Measurements from ENCODE around the gene TBC1D10A. TPM values are rescaled to one million over a fixed set of nuclear protein-coding genes. Genes with fewer than 3 reads are reported as not detected.

The TBC1D10A gene
- total RNA-seq, 1 experiment from 2014 or later = 21.6 TPM

DNA sequence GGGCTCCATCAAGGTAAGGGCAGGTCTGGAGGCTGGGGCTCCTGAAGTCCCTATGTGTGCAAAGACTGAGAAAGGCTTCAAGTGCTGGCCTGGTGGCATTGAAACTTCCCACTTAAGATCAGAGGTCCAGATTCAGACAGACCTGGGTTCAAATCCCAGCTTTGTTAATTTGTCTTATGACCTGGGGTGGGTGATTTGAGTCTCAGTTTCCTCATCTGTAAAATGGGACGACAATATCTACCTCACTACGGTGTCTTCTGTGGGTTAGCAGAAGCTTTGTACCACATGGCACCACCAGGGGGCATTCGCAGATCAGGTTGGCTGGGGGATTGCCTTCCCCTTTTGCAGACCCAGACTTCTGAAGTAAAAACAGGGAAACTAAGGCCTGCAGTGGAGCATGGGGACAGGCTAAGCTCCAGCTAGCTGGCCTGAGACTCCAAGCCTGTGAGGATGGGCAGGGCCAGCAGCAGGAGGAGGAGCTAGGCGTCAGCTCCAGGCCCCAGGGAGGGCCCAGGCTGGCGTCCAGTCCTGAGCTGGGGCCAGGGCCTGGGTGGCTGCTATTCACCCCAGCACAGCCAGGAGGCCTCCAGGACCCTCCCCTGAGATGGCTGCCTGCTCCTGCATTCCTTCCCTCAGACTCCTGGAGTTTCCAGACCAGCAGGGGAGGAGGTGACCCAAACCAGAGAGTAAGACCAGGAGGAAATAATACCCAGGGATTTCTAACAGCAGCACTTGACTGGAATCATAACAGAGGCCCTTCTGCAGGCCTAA lies 38.9 kb downstream of the TBC1D10A start:
- peak; percentile 86 for DNase-seq (ENCODE audit: low read depth)

DNA sequence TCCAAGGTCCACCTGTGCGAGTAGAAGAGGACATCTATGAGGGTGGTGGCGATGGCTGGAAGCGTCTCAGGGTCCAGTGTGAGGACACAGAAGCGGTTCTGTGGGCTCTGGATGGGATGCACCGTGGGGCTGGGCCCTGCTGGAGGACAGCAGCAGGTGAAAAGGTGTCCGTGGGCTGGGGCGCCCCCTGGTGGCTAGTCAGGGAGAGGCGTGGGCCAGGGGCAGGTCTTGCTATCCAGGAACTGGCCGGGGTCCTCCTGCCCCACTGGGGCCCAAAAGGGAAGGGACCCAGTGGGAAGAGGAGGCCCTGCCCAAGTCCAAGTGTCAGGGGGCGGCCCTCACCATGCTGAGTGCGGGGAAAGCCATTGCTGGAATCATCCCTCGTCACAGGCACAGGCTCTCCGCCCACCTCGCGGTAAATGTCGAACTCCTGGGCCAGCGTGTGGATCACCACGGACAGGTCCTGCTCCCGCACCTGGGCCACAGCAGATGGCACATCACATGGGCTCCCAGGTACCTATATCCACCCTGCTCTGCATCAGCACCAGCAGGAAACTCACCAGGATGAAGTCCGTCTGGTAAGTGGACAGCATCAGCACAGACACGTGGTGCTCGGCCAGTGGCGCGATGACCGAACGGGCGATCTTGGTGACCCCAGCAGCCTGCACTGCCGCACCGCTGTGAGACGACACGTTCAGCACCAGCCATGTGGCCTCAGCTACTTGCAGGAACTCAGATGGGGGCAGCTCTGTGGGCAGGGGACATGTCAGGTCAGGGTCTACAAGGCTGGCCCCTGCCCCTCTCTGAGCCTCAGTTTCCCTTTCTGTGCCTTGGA lies 39.7 kb downstream of the TBC1D10A start:
- DNase-seq (ENCODE audit: low read depth) = no peak

DNA sequence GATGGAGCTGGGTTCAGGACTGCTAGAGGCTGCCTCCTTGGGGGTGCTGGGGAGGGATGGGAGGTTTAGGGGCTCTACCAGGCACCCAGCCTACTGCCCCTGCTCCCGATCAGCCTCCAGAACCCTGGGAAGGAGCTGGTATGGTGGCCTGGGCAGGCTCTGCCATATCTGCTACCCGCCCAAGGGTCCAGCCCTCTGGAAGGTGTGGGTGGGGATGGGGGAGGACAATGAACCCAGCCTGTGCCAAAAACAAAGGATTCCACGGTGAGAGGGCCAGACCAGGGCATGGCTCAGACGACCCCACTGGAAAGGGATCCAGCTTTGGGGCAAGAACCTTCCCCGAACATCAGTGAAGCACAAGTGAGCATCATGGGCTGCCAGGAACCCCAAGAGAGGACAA lies 40.4 kb downstream of the TBC1D10A start:
- no peak for DNase-seq (ENCODE audit: low read depth)

DNA sequence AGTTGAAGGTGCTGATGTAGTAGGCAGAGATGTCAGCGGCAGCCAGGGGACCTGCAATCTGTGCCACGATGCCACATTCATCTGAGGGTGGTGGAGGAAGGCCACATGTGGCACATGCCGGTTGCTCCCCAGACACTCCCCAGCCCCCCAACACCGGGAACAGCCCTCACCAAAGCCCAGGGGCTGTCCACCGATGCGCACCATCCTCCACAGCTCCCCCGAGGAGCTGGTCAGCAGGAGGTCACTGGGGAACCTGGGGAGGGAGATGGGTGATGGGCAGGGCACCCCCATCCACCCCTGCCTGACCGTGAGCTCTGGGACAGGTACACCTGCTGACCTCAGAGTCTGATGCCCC lies 40.9 kb downstream of the TBC1D10A start:
- no peak for DNase-seq (ENCODE audit: low read depth)

DNA sequence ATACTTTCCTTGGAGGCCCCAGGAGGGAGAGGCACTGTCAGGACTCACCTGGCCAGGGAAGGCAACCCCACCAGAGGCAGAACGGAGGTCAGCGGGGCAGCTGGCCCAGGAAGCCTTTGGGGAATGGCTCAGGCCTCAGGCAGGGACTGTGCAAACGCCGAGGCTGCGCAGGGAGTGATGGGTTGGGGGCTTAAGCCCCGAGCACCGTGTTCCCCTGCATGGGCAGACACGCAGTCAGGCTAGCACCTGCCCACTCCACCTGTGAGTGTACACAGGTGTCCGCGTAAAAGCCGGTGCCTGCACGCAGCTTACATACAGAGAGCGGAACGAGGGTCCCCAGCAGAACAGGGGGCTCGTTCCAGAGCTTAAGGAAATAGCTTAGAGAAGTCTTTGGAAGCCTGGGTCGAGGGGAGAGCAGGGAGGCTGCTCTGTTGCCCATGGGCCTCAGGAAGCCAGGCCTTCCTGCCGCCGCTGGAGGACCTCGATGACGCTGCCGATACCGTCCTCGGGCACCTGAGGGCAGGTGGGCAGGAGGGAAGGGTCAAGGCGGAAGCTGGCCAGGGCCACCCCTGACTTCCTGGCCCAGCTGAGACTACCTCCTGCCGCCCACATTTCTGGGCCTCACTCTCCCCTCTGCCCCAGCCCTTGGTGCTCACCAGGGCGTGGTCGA lies 41.4 kb downstream of the TBC1D10A start:
- DNase-seq (ENCODE audit: low read depth) = no peak

DNA sequence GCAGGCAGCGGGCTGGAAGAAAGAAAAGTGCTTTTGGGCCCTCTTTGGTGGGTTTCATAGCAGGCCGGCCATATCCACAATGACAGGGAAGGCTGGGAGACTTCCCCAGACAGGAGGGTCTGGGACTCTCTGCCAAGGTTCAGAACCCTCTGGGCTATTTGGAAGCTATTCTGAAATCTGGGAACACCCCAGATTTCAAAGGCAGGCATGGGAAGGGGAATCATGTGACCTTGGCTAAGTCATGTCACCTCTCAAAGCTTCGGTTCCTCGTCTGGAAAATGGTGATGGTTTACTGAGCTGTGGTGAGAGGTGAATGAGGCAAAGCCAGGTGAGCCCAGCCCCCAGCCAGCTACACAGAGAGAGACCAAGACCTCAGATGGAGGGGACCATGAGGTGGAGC lies 42.1 kb downstream of the TBC1D10A start:
- DNase-seq (ENCODE audit: low read depth) = no peak

DNA sequence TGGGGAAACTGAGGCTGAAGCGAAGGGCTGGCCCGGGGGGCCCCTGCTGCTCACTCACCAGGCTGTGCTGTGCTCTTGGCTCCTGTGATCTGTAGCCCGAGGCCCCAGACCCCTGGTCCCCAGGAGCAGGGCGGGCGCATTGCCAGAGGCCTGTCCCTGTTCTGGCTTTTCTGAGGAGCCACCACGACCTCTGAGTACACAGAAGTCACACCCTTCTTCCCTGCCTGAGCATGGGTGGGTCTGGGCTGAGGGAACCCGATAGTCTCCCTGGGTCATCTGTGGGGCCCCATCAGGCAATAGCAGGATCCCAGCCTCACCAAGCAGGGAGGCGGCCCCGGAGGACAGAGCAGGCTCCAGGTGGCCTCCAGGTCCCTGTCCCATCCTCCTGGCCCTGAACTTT lies 42.6 kb downstream of the TBC1D10A start:
- DNase-seq (ENCODE audit: low read depth) = no peak

DNA sequence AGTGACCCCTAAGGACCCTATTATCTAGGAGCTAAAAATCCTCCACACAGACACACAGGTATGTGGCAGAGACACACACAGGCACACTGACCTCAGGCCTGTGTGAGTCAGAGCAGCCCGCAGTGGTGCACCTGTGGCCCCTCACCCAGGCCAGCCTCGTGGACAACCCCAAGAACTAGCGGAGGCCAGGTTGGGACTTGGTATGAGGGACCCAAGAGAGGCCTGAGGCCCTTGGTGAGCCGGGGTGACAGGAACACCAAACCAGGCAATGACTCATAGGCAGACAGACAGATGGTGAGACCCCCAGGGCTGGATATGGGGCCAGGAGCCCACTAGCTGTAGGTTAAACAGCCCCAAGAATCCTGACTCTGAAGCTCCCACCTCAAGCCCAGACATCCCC lies 43.4 kb downstream of the TBC1D10A start:
- DNase-seq (ENCODE audit: low read depth) = no peak

DNA sequence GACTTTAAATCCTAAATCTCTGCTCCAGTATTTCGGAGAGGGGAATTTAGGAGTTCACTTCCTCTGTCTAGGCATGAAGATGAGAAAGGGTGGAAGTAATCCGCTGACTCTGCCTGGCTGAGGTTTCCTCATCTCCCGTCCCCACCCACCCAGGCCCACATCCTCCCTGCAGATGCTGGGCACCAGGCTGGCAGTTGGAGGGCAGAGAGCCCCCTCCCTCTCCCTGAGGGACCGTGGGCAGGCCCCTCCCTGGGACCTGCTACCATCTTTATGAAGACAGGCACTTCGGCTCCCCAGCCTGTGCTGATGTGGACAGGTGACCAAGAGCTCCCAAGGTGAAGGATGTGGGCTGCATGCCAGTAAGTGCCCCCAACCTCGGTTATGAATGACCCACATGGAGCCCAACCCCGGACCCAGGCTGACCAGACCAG lies 44.1 kb downstream of the TBC1D10A start:
- DNase-seq (ENCODE audit: low read depth) = no peak

DNA sequence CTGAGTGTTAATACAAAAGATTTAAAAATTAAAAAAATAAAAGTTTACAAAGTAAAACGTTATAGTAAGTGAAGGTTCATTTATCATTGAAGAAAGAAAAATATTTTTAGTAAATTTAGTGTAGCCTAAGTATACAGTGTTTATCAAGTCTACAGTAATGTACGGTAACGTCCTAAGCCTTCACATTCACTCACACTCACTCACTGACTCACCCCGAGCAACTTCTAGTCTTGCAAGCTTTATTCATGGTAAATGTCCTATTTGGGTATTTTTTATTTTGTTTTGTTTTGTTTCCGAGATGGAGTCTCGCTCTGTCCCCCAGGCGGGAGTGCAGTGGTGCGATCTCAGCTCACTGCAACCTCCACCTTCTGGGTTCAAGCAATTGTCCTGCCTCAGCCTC lies 46.2 kb downstream of the TBC1D10A start:
- peak; percentile 35 for DNase-seq (ENCODE audit: low read depth)

DNA sequence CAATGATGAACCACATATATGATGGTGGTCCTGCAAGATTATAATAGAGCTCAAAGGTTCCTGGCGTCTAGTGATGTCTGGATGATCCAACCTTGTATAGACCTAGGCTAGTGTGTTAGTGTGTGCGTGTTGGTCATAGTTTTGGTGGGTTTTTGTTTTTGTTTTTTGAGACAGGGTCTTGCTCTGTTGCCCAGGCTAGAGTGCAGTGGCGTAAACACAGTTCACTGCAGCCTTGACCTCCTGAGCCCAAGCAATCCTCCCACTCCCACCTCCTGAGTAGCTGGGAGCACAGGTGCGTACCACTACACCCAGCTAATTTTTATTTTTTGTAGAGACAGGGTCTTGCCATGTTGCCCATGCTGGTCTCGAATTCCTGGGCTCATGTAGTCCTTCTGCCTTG lies 46.8 kb downstream of the TBC1D10A start:
- DNase-seq (ENCODE audit: low read depth) = no peak

DNA sequence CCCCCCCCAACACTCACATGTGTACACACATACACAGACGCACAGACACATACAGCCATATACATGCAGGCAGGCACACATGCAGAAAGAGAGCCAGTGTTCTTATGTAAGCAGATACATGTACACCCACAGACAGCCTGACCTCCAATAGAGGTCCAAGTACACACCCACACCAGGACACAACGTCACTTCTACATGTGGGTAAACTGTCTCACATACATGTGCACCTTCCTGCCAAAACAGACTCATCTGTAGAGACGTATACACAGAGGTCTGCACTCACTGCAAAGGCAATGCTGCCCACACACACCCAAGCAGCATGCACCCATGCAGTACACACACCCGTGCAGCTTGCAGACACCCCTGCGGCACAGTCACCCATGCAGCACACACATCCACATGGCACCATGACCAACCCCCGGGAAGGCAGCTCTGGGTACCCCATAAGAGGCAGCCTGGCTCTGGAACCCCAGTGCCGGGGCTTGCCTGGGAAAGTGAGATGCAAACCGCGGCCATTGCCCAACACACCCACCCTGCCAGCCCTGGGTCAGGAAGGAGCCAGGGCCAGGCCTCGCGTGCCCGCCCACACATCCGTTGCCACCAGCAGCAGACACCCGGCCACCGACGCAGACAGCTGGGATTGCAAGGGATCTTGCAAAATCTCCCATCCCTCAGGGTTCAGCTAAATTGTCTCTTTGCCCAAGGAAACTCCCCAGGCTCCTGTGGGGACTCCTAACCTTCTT lies 47.5 kb downstream of the TBC1D10A start:
- DNase-seq (ENCODE audit: low read depth) = peak; percentile 64

DNA sequence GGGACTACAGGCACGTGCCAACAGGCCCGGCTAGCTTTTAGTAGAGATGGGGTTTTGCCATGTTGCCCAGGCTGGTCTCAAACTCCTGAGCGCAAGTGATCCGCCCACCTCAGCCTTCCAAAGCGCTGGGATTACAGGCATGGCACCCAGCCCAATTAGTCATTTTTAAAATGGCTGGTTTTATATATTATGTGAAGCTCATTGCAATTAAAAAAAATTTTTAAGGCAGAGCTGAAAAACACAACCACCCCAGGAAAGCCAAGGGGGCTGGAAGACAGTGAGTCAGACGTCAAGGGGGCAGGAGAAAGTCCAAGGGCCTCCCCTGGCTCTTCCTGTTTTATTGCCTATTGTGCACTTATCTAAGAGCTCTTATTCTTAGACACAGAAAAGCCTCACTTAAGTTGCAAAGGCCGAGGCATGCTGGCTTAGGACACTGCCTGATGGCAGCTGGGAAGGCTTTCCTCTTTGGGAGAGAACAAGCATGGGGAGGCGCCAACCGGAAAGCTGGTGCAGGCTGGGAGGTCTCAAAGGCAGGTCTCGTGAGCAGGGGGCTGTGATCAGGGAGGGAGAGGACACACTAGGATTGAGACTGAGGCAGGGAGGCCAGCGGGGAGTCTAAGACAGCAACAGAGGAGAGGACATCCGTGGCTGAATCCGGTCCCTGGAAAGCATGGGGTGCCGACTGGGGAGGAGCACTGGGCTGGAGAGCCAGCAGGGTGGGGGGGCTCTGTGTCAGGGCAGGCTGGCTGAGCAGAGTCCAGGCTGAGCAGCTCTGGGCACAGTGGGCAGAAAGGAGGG lies 49.0 kb downstream of the TBC1D10A start:
- peak; percentile 79 for DNase-seq (ENCODE audit: low read depth)

DNA sequence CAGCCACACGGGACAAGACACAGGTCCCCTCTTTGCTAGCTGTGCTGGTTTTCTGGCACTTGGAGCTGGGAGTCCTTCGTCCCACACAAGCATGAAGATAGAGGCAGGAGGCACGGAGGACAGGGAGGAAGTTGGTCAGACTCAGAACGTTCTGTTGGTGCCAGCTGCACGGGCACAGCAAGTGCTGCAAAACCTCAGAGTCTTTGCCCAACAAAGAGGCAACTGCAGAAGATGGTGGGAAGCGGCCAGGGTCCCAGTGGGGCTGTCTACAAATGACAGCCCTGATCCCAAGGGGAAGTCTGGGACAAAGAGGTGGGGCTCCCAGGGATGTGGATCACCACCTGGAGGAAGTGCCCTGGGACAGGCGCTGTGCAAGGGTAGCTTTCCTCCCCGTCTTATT lies 50.7 kb downstream of the TBC1D10A start:
- no peak for DNase-seq (ENCODE audit: low read depth)

DNA sequence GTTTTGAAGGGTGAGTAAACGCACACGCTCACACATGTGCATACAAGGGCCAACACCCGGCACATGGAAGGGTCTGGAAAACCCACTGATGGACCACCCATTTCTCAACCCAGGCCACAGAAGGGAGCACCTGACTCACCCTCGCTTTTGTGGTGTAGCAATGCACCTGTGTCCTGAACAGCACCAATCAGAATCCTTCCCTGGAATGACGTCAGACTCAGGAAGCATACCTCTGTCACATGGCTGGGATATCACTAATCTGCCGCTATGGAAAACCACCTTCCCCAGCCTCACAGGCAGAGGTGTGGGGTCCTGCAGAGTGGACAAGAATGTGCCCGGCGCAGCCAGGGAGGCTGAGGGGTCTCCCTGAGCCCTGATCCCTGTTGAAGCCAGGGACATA lies 51.1 kb downstream of the TBC1D10A start:
- DNase-seq (ENCODE audit: low read depth) = no peak

DNA sequence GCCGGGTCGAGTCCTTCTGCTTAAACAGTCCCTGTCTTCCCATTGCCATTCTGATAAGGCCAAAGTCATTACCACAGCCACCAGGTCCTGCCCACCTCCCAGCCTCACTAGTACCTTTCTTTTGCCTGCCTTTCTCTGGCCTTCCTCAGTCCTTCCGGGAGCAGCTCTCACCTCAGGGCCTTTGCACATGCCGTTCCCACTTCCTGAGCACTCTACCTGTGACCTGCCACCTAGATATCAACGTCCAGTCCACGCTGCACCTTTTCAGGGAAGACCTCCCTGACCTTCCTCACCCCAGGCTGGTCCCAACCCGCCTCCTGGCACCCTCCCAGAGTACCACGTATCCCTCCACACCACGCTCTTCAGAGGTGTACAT lies 52.3 kb downstream of the TBC1D10A start:
- DNase-seq (ENCODE audit: low read depth) = no peak

DNA sequence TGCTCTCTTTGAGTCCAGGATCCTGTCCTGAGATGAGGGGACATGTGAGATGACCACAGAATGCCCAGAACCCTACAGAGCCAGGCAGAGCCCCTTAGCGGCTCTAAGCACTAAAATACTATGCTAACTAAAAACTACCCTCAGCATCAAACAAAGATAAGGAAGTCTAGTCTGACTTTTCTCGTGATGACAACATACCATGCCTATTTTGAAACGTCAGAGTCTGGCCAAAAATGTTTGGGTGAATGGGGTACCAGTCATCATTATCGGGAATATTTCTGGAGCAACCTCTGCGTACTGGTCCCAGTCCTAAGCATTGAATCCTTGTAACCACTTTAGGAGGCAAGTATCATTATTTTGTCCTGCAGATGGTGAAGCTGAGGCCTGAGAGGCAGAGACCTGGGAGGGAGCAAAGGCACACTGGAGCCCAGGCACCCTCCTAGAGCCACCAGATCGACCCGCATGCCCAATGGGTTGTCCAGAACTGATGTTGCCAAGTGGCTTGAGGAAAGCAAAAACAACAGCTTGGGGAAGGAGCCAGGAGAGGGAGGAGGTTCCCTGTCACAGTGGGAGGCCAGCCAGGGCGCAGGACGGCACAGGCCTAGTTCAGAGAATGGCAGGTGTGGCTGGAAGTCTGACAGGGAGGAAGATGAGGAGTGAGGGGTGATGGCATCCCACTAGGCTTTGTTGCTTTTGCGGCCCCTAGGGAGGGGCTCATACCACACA lies 52.9 kb downstream of the TBC1D10A start:
- DNase-seq (ENCODE audit: low read depth) = no peak

DNA sequence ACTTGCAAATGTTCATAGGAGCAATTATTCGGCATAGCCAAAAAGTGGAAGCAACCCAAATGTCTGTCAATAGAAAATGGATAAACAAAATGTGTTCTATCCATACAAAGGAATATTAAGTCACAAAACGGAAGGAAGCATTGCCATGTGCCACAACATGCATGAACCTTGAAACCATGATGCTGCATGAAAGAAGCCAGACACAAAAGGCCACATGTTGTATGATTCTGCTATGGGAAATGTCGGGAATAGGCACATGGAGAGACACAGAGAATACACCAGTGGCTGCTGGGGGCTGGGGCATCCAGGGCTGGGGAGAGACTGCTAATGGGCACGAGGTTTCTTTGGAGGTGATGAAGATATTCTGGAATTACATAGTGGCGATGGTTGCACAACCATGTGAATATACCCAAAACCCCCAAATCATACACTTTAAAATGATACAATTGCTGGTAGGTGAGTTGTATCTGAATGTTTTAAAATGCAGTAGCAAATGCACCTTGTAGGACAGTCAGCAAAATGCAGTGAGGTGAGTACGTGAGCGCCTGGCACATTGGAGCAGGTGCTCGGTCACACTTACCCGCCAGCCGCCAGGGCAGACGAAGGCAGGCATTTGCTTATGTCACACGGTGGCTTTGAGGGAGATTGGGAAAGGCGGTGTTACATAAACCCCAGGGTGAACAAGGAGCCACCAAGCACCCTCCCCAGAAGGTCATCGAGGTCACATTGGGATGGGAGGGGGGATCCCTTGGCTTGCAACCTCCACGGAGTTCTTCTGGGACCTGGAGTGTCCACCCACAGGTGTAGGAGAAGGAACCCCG lies 53.8 kb downstream of the TBC1D10A start:
- no peak for DNase-seq (ENCODE audit: low read depth)

DNA sequence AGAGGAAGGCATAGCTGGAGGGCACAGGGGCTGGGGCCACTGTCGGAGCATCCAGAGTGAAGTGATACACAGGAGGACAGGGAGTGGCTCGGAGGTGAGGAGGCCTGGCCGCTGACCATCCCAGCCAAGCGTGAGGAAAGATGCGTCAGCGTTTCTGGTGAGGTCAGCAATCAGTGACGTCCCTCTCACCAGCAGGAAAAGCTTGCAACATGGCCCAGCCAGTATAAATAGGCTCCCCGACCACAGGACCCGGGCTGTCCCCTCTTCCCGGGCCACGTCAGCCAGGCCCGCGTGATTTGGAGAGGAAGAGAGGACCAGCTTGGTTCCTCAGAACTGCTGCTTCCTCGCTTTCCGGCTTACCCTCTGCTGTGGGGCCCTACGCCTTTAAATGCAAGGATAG lies 55.9 kb downstream of the TBC1D10A start:
- DNase-seq (ENCODE audit: low read depth) = no peak
